WTC11 (cell line): ENCODE results near the gene MBP. TPM values are rescaled to one million over a fixed set of nuclear protein-coding genes. Genes with fewer than 3 reads are reported as not detected.

Experiments
- ATAC-seq: fragments of 200-7000 bp; cut with Tn5 transposase; 2 replicates; pipeline ENCODE4 v1.10.0; 2021; ENCODE audit warnings: mild to moderate bottlenecking, moderate library complexity
- CTCF ChIA-PET: fragments of 300-600 bp; sonication (Branson Sonifier 250); formaldehyde crosslinking; loops from one replicate; lab custom pipeline; 2021; ENCODE audit warnings: antibody characterized with exemption; lab: Charles Lee
- POLR2A ChIA-PET: fragments of 350-600 bp; sonication (Branson Sonifier 250); formaldehyde crosslinking; loops from one replicate; lab custom pipeline; 2021; ENCODE audit warnings: antibody characterized with exemption; lab: Charles Lee
- DNase-seq: peaks from one replicate; pipeline ENCODE4 v3.0.0; 2021; ENCODE audit warnings: low spot score
- H3K27ac Mint-ChIP-seq: 2 replicates; pipeline ENCODE4 v1.8.0; 2021; ENCODE audit warnings: mixed read lengths
- H3K27me3 Mint-ChIP-seq: 2 replicates; pipeline ENCODE4 v1.8.0; 2021; ENCODE audit warnings: low read depth, mild to moderate bottlenecking, moderate library complexity, mixed read lengths
- H3K36me3 Mint-ChIP-seq: 2 replicates; pipeline ENCODE4 v1.8.0; 2021; ENCODE audit warnings: mixed read lengths
- H3K4me1 Mint-ChIP-seq: 2 replicates; pipeline ENCODE4 v1.8.0; 2022; ENCODE audit warnings: mixed read lengths
- H3K4me3 Mint-ChIP-seq: 2 replicates; pipeline ENCODE4 v1.8.0; 2021; ENCODE audit warnings: mild to moderate bottlenecking, moderate library complexity, mixed read lengths
- H3K9me3 Mint-ChIP-seq: 2 replicates; pipeline ENCODE4 v1.8.0; 2021; ENCODE audit warnings: mixed read lengths
- ERG ChIP-seq: fragments of 250-450 bp; sonication (Bioruptor Pico); IDR thresholded peaks from 2 replicates; pipeline ENCODE4 v1.8.0; 2021; ENCODE audit warnings: mild to moderate bottlenecking
- GRHL2 ChIP-seq: fragments of 250-450 bp; sonication (Bioruptor Pico); IDR thresholded peaks from 2 replicates; pipeline ENCODE4 v1.8.0; 2022; ENCODE audit warnings: mild to moderate bottlenecking, moderate library complexity; ENCODE audit not compliant: insufficient replicate concordance, severe bottlenecking
- GTF2I ChIP-seq: fragments of 250-450 bp; sonication (Bioruptor Pico); conservative IDR thresholded peaks from 2 replicates; pipeline ENCODE4 v1.4.0; 2021; ENCODE audit warnings: mild to moderate bottlenecking
- HMGA2 ChIP-seq: fragments of 250-450 bp; sonication (Bioruptor Pico); IDR thresholded peaks from 2 replicates; pipeline ENCODE4 v1.4.0; 2021; ENCODE audit warnings: mild to moderate bottlenecking, moderate library complexity
- HMGXB4 ChIP-seq: sonication (generic); formaldehyde crosslinking; IDR thresholded peaks from 2 replicates; pipeline ENCODE4 v1.8.1; 2023; ENCODE audit warnings: mild to moderate bottlenecking, moderate library complexity, missing genetic modification reagents
- JAZF1 ChIP-seq: fragments of 250-450 bp; sonication (Bioruptor Pico); IDR thresholded peaks from 2 replicates; pipeline ENCODE4 v1.9.0; 2021; ENCODE audit warnings: moderate library complexity, mild to moderate bottlenecking, inconsistent platforms
- NFATC4 ChIP-seq: fragments of 250-450 bp; sonication (Bioruptor Pico); IDR thresholded peaks from 2 replicates; pipeline ENCODE4 v1.9.0; 2021; ENCODE audit warnings: mild to moderate bottlenecking
- TEAD4 ChIP-seq: sonication (generic); formaldehyde crosslinking; IDR thresholded peaks from 2 replicates; pipeline ENCODE4 v1.8.0; 2022; ENCODE audit warnings: mild to moderate bottlenecking, missing genetic modification reagents
- ZNF396 ChIP-seq: fragments of 250-450 bp; sonication (Bioruptor Pico); IDR thresholded peaks from 2 replicates; pipeline ENCODE4 v1.8.0; 2021; ENCODE audit warnings: mild to moderate bottlenecking, moderate library complexity, borderline replicate concordance
- ZNF425 ChIP-seq: fragments of 250-450 bp; sonication (Bioruptor Pico); conservative IDR thresholded peaks from 2 replicates; pipeline ENCODE4 v1.9.0; 2021; ENCODE audit warnings: mild to moderate bottlenecking
- total RNA-seq: library from RNA; stranded (reverse); gene quantifications from 3 replicates; pipeline ENCODE4 v1.2.3, GENCODE V29; 2021
- TF ChIP-seq, protein P1 (sequence below): fragments of 250-450 bp; sonication (Bioruptor Pico); IDR thresholded peaks from 2 replicates; pipeline ENCODE4 v1.9.0; 2021; ENCODE audit warnings: mild to moderate bottlenecking
- TF ChIP-seq, protein P2 (sequence below): fragments of 200-600 bp; IDR thresholded peaks from 2 replicates; pipeline ENCODE4 v1.8.0; 2022; ENCODE audit warnings: antibody characterized with exemption
- TF ChIP-seq, protein P3 (sequence below): fragments of 250-450 bp; sonication (Bioruptor Pico); IDR thresholded peaks from 2 replicates; pipeline ENCODE4 v1.9.0; 2021; ENCODE audit warnings: mild to moderate bottlenecking, borderline replicate concordance

Gene MBP
- total RNA-seq, 1 experiment from 2014 or later: 19.6 TPM

- TF ChIP-seq TEAD4 (CRISPR knock-in tag) (no peak), ERG (CRISPR knock-in tag) (no peak), HMGA2 (CRISPR knock-in tag) (no peak), NFATC4 (CRISPR knock-in tag) (no peak), JAZF1 (CRISPR knock-in tag) (no peak)
These were observed 47.9 kb downstream of the MBP start (continued) for GRCh38 chr18:77084688-77085035.

DNA sequence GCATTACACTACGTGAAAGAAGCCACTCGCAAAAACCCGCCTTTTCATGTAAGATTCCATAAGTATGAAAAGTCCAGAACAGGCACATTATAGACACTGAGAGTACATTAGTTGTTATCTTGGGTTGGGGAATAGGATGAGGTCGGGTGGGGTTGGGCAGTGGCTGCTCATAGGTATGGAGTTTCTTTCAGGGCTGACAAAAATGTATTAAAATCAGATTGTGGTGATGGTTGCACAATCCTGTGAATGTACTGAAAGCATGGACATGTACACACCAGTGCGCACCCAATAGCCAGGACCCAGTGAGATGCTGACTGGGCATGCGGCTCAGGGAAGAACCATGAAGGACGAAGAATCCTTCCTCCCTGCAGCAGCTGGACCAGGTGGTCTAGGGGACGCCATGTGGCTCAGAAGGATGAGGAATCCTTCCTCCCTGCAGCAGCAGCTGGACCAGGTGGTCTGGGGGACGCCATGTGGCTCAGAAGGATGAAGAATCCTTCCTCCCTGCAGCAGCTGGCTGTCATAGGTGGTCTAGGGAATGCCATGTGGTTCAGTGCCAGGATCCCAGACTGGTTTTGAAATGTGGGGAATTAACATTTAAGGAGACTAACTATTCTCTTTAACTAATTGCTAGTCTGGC lies 50.1 kb downstream of the MBP start:
- TF ChIP-seq, protein P1, sequence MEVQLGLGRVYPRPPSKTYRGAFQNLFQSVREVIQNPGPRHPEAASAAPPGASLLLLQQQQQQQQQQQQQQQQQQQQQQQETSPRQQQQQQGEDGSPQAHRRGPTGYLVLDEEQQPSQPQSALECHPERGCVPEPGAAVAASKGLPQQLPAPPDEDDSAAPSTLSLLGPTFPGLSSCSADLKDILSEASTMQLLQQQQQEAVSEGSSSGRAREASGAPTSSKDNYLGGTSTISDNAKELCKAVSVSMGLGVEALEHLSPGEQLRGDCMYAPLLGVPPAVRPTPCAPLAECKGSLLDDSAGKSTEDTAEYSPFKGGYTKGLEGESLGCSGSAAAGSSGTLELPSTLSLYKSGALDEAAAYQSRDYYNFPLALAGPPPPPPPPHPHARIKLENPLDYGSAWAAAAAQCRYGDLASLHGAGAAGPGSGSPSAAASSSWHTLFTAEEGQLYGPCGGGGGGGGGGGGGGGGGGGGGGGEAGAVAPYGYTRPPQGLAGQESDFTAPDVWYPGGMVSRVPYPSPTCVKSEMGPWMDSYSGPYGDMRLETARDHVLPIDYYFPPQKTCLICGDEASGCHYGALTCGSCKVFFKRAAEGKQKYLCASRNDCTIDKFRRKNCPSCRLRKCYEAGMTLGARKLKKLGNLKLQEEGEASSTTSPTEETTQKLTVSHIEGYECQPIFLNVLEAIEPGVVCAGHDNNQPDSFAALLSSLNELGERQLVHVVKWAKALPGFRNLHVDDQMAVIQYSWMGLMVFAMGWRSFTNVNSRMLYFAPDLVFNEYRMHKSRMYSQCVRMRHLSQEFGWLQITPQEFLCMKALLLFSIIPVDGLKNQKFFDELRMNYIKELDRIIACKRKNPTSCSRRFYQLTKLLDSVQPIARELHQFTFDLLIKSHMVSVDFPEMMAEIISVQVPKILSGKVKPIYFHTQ (CRISPR knock-in tag): no peak
- TF ChIP-seq GTF2I (no peak), GRHL2 (no peak), JAZF1 (CRISPR knock-in tag) (no peak), ZNF396 (no peak), ZNF425 (CRISPR knock-in tag) (no peak), HMGXB4 (CRISPR knock-in tag) (no peak)
- TF ChIP-seq, protein P2, sequence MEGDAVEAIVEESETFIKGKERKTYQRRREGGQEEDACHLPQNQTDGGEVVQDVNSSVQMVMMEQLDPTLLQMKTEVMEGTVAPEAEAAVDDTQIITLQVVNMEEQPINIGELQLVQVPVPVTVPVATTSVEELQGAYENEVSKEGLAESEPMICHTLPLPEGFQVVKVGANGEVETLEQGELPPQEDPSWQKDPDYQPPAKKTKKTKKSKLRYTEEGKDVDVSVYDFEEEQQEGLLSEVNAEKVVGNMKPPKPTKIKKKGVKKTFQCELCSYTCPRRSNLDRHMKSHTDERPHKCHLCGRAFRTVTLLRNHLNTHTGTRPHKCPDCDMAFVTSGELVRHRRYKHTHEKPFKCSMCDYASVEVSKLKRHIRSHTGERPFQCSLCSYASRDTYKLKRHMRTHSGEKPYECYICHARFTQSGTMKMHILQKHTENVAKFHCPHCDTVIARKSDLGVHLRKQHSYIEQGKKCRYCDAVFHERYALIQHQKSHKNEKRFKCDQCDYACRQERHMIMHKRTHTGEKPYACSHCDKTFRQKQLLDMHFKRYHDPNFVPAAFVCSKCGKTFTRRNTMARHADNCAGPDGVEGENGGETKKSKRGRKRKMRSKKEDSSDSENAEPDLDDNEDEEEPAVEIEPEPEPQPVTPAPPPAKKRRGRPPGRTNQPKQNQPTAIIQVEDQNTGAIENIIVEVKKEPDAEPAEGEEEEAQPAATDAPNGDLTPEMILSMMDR: no peak
- TF ChIP-seq, protein P3, sequence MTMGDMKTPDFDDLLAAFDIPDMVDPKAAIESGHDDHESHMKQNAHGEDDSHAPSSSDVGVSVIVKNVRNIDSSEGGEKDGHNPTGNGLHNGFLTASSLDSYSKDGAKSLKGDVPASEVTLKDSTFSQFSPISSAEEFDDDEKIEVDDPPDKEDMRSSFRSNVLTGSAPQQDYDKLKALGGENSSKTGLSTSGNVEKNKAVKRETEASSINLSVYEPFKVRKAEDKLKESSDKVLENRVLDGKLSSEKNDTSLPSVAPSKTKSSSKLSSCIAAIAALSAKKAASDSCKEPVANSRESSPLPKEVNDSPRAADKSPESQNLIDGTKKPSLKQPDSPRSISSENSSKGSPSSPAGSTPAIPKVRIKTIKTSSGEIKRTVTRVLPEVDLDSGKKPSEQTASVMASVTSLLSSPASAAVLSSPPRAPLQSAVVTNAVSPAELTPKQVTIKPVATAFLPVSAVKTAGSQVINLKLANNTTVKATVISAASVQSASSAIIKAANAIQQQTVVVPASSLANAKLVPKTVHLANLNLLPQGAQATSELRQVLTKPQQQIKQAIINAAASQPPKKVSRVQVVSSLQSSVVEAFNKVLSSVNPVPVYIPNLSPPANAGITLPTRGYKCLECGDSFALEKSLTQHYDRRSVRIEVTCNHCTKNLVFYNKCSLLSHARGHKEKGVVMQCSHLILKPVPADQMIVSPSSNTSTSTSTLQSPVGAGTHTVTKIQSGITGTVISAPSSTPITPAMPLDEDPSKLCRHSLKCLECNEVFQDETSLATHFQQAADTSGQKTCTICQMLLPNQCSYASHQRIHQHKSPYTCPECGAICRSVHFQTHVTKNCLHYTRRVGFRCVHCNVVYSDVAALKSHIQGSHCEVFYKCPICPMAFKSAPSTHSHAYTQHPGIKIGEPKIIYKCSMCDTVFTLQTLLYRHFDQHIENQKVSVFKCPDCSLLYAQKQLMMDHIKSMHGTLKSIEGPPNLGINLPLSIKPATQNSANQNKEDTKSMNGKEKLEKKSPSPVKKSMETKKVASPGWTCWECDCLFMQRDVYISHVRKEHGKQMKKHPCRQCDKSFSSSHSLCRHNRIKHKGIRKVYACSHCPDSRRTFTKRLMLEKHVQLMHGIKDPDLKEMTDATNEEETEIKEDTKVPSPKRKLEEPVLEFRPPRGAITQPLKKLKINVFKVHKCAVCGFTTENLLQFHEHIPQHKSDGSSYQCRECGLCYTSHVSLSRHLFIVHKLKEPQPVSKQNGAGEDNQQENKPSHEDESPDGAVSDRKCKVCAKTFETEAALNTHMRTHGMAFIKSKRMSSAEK: no peak
- TF ChIP-seq, all 79 proteins: peak for 0
- no peaks in the 10 kb centered on the region for H3K9me3 Mint-ChIP-seq
- peaks cover 43% of the 10 kb centered on the region for H3K4me1 Mint-ChIP-seq
- peaks cover 13% of the 10 kb centered on the region for H3K27me3 Mint-ChIP-seq
- ChIA-PET POLR2A (no interaction called here), CTCF (no interaction called here)
- no peak for DNase-seq
- no peaks in the 10 kb centered on the region; the same call in 1 of the 2 replicates for H3K36me3 Mint-ChIP-seq
- H3K27ac Mint-ChIP-seq: no peak overlapping the region
- ATAC-seq: no peak
- no peak overlapping the region for H3K4me3 Mint-ChIP-seq
